ENCODE data around the gene OR2D2. TPM values are rescaled to one million over a fixed set of nuclear protein-coding genes. Genes with fewer than 3 reads are reported as not detected.
"Not testable (repeated sequence)": the region's sequence is repeated elsewhere in the genome, so short reads cannot be mapped to it uniquely, and the experiment has no call there.

Gene OR2D2
- total RNA-seq, 1 donor from 2014 or later = 0.64 TPM

- H3K27ac Mint-ChIP-seq (ENCODE audit: unreplicated experiment) = no peak overlapping the region
- H3K4me3 Mint-ChIP-seq (ENCODE audit: unreplicated experiment) = no peak overlapping the region
- no peaks in the 10 kb centered on the region for H3K4me1 Mint-ChIP-seq (ENCODE audit: unreplicated experiment)
- no peak for TF ChIP-seq CTCF (IDR thresholded peaks at IDR 0.05; ENCODE audit: unreplicated experiment)
- no peaks in the 10 kb centered on the region for H3K9me3 Mint-ChIP-seq (ENCODE audit: unreplicated experiment)
- DNase-seq (ENCODE audit: low spot score) = no peak
- H3K36me3 Mint-ChIP-seq (ENCODE audit: low read depth, unreplicated experiment) = no peaks in the 10 kb centered on the region
- H3K27me3 Mint-ChIP-seq (ENCODE audit: unreplicated experiment) = no peaks in the 10 kb centered on the region
Measured at GRCh38 chr11:6871278-6871677, 21.0 kb downstream of the OR2D2 start.

DNA sequence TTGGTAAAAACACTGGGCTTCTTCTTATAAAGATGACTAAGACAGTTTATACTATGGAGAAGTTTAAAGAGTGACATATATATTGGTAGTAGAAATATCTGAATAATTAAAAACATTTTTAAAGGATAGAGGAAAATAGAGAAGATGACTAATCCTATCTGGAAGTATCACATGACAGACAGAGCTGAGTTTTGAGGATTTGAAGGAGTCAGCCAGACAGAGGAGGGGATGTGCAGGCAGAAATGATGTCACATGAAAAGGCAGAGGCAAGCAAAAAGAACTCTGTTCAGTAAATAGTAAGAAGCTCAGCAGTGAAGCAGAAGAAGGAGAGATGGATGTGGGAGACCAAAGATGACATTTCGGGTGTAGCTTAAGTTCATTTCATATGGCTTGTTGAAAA lies 27.9 kb downstream of the OR2D2 start:
- H3K27ac Mint-ChIP-seq (ENCODE audit: unreplicated experiment) = no peak overlapping the region
- no peak for TF ChIP-seq CTCF (IDR thresholded peaks at IDR 0.05; ENCODE audit: unreplicated experiment)
- H3K36me3 Mint-ChIP-seq (ENCODE audit: low read depth, unreplicated experiment) = no peaks in the 10 kb centered on the region
- no peaks in the 10 kb centered on the region for H3K9me3 Mint-ChIP-seq (ENCODE audit: unreplicated experiment)
- H3K4me3 Mint-ChIP-seq (ENCODE audit: unreplicated experiment) = no peak overlapping the region
- DNase-seq (ENCODE audit: low spot score) = no peak
- no peaks in the 10 kb centered on the region for H3K4me1 Mint-ChIP-seq (ENCODE audit: unreplicated experiment)
- H3K27me3 Mint-ChIP-seq (ENCODE audit: unreplicated experiment) = no peaks in the 10 kb centered on the region

DNA sequence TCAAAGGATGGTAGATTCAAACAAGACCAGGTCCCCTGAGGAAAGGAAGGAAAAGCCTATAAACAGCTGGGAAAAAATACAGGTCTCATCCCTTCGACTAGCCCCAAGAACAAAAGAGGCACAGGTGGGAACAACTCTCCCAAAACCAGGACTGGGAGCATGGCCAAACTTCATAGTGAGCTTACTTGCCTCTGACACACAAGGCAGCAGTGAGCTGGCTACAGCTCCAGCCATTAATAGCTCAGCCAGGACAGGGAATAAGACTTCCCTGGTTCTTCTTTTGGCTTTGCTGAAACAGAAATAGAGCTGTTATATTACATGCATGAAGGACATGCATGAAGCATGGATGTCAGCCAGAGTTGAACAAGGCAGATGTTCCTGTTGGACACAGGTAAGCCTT lies 29.3 kb downstream of the OR2D2 start, which contains the start of gene OR10A2:
TSS of gene OR10A2 (plus strand) at position 97 of the 400 bp plus-strand sequence. CDS start 6,698 bp downstream, outside the sequence.
- Mint-ChIP-seq H3K4me3 (ENCODE audit: unreplicated experiment) (no peak within 1 kb of the TSS), H3K27ac (ENCODE audit: unreplicated experiment) (no peak within 1 kb of the TSS), H3K9me3 (ENCODE audit: unreplicated experiment) (no peaks in the 10 kb centered on the region), H3K36me3 (ENCODE audit: low read depth, unreplicated experiment) (no peaks in the 10 kb centered on the region), H3K27me3 (ENCODE audit: unreplicated experiment) (no peaks in the 10 kb centered on the region), H3K4me1 (ENCODE audit: unreplicated experiment) (no peaks in the 10 kb centered on the region)
- no peak for TF ChIP-seq CTCF (IDR thresholded peaks at IDR 0.05; ENCODE audit: unreplicated experiment)
- no peak for DNase-seq (ENCODE audit: low spot score)

- no peaks in the 10 kb centered on the region for H3K27me3 Mint-ChIP-seq (ENCODE audit: unreplicated experiment)
- no peak overlapping the region for H3K27ac Mint-ChIP-seq (ENCODE audit: unreplicated experiment)
- peaks cover 4% of the 10 kb centered on the region for H3K36me3 Mint-ChIP-seq (ENCODE audit: low read depth, unreplicated experiment)
- no peak overlapping the region for H3K4me3 Mint-ChIP-seq (ENCODE audit: unreplicated experiment)
- TF ChIP-seq CTCF (IDR thresholded peaks at IDR 0.05; ENCODE audit: unreplicated experiment) = no peak
- H3K4me1 Mint-ChIP-seq (ENCODE audit: unreplicated experiment) = no peaks in the 10 kb centered on the region
- peaks cover 1% of the 10 kb centered on the region for H3K9me3 Mint-ChIP-seq (ENCODE audit: unreplicated experiment)
- DNase-seq (ENCODE audit: low spot score) = no peak
Measured at GRCh38 chr11:6856871-6857270, 35.4 kb downstream of the OR2D2 start.

- Mint-ChIP-seq H3K36me3 (ENCODE audit: low read depth, unreplicated experiment) (peaks cover 10% of the 10 kb centered on the region), H3K27ac (ENCODE audit: unreplicated experiment) (no peak overlapping the region), H3K27me3 (ENCODE audit: unreplicated experiment) (no peaks in the 10 kb centered on the region)
Measured at GRCh38 chr11:6855971-6856541, 36.2 kb downstream of the OR2D2 start.

DNA sequence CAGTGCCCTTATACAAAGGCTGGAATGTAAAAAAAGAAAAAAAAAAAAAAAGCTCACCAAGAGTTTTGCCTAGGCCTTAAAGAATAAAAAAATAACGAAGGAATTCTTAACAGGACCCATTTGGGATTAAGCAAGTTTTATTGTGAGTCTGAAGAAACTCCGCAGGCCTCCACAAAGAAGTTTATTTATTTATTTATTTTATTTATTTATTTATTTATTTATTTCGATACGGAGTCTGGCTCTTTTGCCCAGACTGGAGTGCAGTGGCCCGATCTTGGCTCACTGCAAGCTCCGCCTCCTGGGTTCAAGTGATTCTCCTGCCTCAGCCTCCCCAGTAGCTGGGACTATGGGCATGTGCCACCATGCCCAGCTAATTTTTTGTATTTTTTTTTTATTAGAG lies 37.5 kb downstream of the OR2D2 start:
- H3K27me3 Mint-ChIP-seq (ENCODE audit: unreplicated experiment); H3K4me1 Mint-ChIP-seq (ENCODE audit: unreplicated experiment); H3K4me3 Mint-ChIP-seq (ENCODE audit: unreplicated experiment); H3K27ac Mint-ChIP-seq (ENCODE audit: unreplicated experiment); DNase-seq (ENCODE audit: low spot score); H3K9me3 Mint-ChIP-seq (ENCODE audit: unreplicated experiment): not testable (repeated sequence)
- H3K36me3 Mint-ChIP-seq (ENCODE audit: low read depth, unreplicated experiment) = peaks cover 10% of the 10 kb centered on the region

More at GRCh38 chr11:6855971-6856541, 36.2 kb downstream of the OR2D2 start:
- no peak for DNase-seq (ENCODE audit: low spot score)
- TF ChIP-seq CTCF (IDR thresholded peaks at IDR 0.05; ENCODE audit: unreplicated experiment) = no peak
- Mint-ChIP-seq H3K4me1 (ENCODE audit: unreplicated experiment) (no peaks in the 10 kb centered on the region), H3K4me3 (ENCODE audit: unreplicated experiment) (no peak overlapping the region), H3K9me3 (ENCODE audit: unreplicated experiment) (peaks cover 6% of the 10 kb centered on the region)
